ENCODE results near the gene CIAO2A.

Gene CIAO2A

GRCh38 chr15:64026591-64026990, 67.0 kb downstream of the CIAO2A start:
- TF ChIP-seq, protein P1, sequence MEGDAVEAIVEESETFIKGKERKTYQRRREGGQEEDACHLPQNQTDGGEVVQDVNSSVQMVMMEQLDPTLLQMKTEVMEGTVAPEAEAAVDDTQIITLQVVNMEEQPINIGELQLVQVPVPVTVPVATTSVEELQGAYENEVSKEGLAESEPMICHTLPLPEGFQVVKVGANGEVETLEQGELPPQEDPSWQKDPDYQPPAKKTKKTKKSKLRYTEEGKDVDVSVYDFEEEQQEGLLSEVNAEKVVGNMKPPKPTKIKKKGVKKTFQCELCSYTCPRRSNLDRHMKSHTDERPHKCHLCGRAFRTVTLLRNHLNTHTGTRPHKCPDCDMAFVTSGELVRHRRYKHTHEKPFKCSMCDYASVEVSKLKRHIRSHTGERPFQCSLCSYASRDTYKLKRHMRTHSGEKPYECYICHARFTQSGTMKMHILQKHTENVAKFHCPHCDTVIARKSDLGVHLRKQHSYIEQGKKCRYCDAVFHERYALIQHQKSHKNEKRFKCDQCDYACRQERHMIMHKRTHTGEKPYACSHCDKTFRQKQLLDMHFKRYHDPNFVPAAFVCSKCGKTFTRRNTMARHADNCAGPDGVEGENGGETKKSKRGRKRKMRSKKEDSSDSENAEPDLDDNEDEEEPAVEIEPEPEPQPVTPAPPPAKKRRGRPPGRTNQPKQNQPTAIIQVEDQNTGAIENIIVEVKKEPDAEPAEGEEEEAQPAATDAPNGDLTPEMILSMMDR (IDR thresholded peaks at IDR 0.05; ENCODE audit: low read length, missing control alignments), result no peak
- no peak for DNase-seq (ENCODE audit: low read depth)
- no peak overlapping the region for H3K4me3 ChIP-seq (replicated peaks; ENCODE audit: low read depth, low read length)

GRCh38 chr15:64024172-64025050, 69.2 kb downstream of the CIAO2A start:
- DNase-seq (ENCODE audit: low read depth), result no peak
- TF ChIP-seq, protein P1 (IDR thresholded peaks at IDR 0.05; ENCODE audit: low read length, missing control alignments), result no peak
- no peak overlapping the region for H3K4me3 ChIP-seq (replicated peaks; ENCODE audit: low read depth, low read length)

- DNase-seq (ENCODE audit: low read depth), result no peak
- TF ChIP-seq, protein P1 (IDR thresholded peaks at IDR 0.05; ENCODE audit: low read length, missing control alignments), result no peak
- no peak overlapping the region for H3K4me3 ChIP-seq (replicated peaks; ENCODE audit: low read depth, low read length)
Observed at GRCh38 chr15:64023220-64023619, 70.4 kb downstream of the CIAO2A start.

DNA sequence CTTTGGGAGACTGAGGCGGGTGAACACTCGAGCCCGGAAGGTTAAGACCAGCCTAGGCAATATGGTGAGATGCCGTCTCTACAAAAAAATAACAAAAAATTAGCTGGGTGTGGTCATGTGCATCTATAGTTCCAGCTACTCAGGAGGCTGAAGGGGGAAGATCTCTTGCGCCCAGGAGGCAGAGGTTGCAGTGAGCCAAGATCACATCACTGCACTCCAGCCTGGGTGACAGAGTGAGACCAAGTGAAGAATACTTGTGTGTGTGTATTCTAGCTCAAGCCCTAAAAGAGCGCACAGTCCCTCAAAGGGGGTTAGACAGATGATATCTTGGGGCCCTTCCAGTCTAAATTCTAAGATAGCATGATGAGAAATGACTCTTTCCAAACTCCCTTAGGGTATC, 71.1 kb downstream of the CIAO2A start:
- H3K4me3 ChIP-seq (replicated peaks; ENCODE audit: low read depth, low read length), result no peak overlapping the region
- no peak for DNase-seq (ENCODE audit: low read depth)
- TF ChIP-seq, protein P1 (IDR thresholded peaks at IDR 0.05; ENCODE audit: low read length, missing control alignments), result no peak

Measured in fibroblast of pulmonary artery (primary cell).